Ishikawa (cell line): Measurements from ENCODE around the gene PARPBP.

Experiments
- CEBPB ChIP-seq: IDR thresholded peaks from 2 replicates; pipeline ENCODE4 v1.6.1; 2012
- CREB1 ChIP-seq: IDR thresholded peaks from 2 replicates; pipeline ENCODE4 v1.6.1; 2012; ENCODE audit warnings: low read depth
- EGR1 ChIP-seq: IDR thresholded peaks from 2 replicates; pipeline ENCODE4 v1.6.1; 2012
- EP300 ChIP-seq: IDR thresholded peaks from 2 replicates; pipeline ENCODE4 v1.6.1; 2012; ENCODE audit warnings: borderline replicate concordance
- FOXM1 ChIP-seq: IDR thresholded peaks from 2 replicates; pipeline ENCODE4 v1.6.1; 2012; ENCODE audit warnings: low read depth, borderline replicate concordance
- MAX ChIP-seq: IDR thresholded peaks from 2 replicates; pipeline ENCODE4 v1.6.1; 2012
- NFIC ChIP-seq: IDR thresholded peaks from 2 replicates; pipeline ENCODE4 v1.6.1; 2012
- RAD21 ChIP-seq: IDR thresholded peaks from 2 replicates; pipeline ENCODE4 v1.6.1; 2012; ENCODE audit warnings: low read depth
- REST ChIP-seq: IDR thresholded peaks from 2 replicates; pipeline ENCODE4 v1.6.1; 2012; ENCODE audit warnings: low read depth, mild to moderate bottlenecking
- TAF1 ChIP-seq: IDR thresholded peaks from 2 replicates; pipeline ENCODE4 v1.6.1; 2012; ENCODE audit warnings: low read depth, mild to moderate bottlenecking
- TCF12 ChIP-seq: IDR thresholded peaks from 2 replicates; pipeline ENCODE4 v1.6.1; 2012; ENCODE audit warnings: low read depth
- TEAD4 ChIP-seq: IDR thresholded peaks from 2 replicates; pipeline ENCODE4 v1.6.1; 2012
- USF1 ChIP-seq: IDR thresholded peaks from 2 replicates; pipeline ENCODE4 v1.6.1; 2012
- YY1 ChIP-seq: IDR thresholded peaks from 2 replicates; pipeline ENCODE4 v1.6.1; 2012; ENCODE audit warnings: low read depth
- ZBTB7A ChIP-seq: IDR thresholded peaks from 2 replicates; pipeline ENCODE4 v1.6.1; 2012; ENCODE audit warnings: low read depth

Gene PARPBP

GRCh38 chr12:102163383-102163782 is 43.4 kb downstream of the PARPBP start:
- TF ChIP-seq CEBPB = no peak
- TF ChIP-seq REST = no peak
- no peak for TF ChIP-seq TCF12
- no peak for TF ChIP-seq ZBTB7A
- TF ChIP-seq RAD21 = no peak
- no peak for TF ChIP-seq EP300
- no peak for TF ChIP-seq TEAD4
- TF ChIP-seq NFIC = no peak
- no peak for TF ChIP-seq USF1
- TF ChIP-seq MAX = no peak
- no peak for TF ChIP-seq EGR1
- no peak for TF ChIP-seq YY1
- no peak for TF ChIP-seq TAF1
- TF ChIP-seq FOXM1 = no peak
- TF ChIP-seq CREB1 = no peak

GRCh38 chr12:102167821-102168604 is 48.0 kb downstream of the PARPBP start:
- TF ChIP-seq REST = no peak
- no peak for TF ChIP-seq TAF1
- no peak for TF ChIP-seq CEBPB
- no peak for TF ChIP-seq YY1
- TF ChIP-seq CREB1 = no peak
- TF ChIP-seq EP300 = no peak
- no peak for TF ChIP-seq RAD21
- no peak for TF ChIP-seq TCF12
- no peak for TF ChIP-seq FOXM1
- TF ChIP-seq USF1 = no peak
- TF ChIP-seq MAX = no peak
- no peak for TF ChIP-seq ZBTB7A
- no peak for TF ChIP-seq NFIC
- no peak for TF ChIP-seq TEAD4
- no peak for TF ChIP-seq EGR1

GRCh38 chr12:102169922-102170621 is 50.1 kb downstream of the PARPBP start:
- TF ChIP-seq CREB1 (no peak), RAD21 (peak; percentile 40; the same call in 1 of the 2 replicates)

- TF ChIP-seq RAD21 = no peak
- no peak for TF ChIP-seq TAF1
- no peak for TF ChIP-seq MAX
- no peak for TF ChIP-seq CEBPB
- no peak for TF ChIP-seq USF1
- no peak for TF ChIP-seq YY1
- no peak for TF ChIP-seq CREB1
- TF ChIP-seq NFIC = no peak
- TF ChIP-seq ZBTB7A = no peak
- TF ChIP-seq EGR1 = no peak
- no peak for TF ChIP-seq TEAD4
- TF ChIP-seq FOXM1 = no peak
- TF ChIP-seq TCF12 = no peak
Measured at GRCh38 chr12:102171951-102172350, 52.0 kb downstream of the PARPBP start.

GRCh38 chr12:102172436-102172835 is 52.5 kb downstream of the PARPBP start:
- TF ChIP-seq EGR1 (no peak), TAF1 (no peak), USF1 (no peak), REST (no peak), TCF12 (no peak), CEBPB (no peak), YY1 (no peak), RAD21 (no peak), CREB1 (no peak), NFIC (no peak), MAX (no peak), TEAD4 (no peak), FOXM1 (no peak)
